Neutrophil (primary cell): ENCODE data around the gene FAM83C.
"Not testable (repeated sequence)": the region's sequence is repeated elsewhere in the genome, so short reads cannot be mapped to it uniquely, and the experiment has no call there.

Experiments
- H3K27ac ChIP-seq: fragments of 200-600 bp; sonication (generic); 2 replicates; pipeline ENCODE4 v1.5.1; 2016; ENCODE audit warnings: mild to moderate bottlenecking, moderate library complexity
- H3K27me3 ChIP-seq: fragments of 200-600 bp; sonication (generic); 2 replicates; pipeline ENCODE4 v1.6.0; 2016; ENCODE audit warnings: mild to moderate bottlenecking
- H3K36me3 ChIP-seq: fragments of 200-600 bp; sonication (generic); 2 replicates; pipeline ENCODE4 v1.5.1; 2017
- H3K4me1 ChIP-seq, 2 experiments: fragments of 200-600 bp in 1 of 2; sonication (generic) in 1 of 2; 1 replicate in 1 of 2; 2 replicates in 1 of 2; pipeline versions ENCODE4 v1.5.1 to v1.6.1; 2013 to 2016; ENCODE audit warnings: low read depth in 1 of 2, low read length in 1 of 2, mild to moderate bottlenecking in 1 of 2, moderate library complexity in 1 of 2; ENCODE audit not compliant: control insufficient read depth in 1 of 2, insufficient read depth in 1 of 2
- H3K4me3 ChIP-seq, 2 experiments: fragments of 200-600 bp in 1 of 2; sonication (generic) in 1 of 2; 1 replicate in 1 of 2; 2 replicates in 1 of 2; pipeline ENCODE4 v1.5.1; 2013 to 2016; ENCODE audit warnings: low read depth in 1 of 2, low read length in 1 of 2, mild to moderate bottlenecking in 1 of 2, moderate library complexity in 1 of 2
- H3K9me3 ChIP-seq: fragments of 200-600 bp; sonication (generic); 2 replicates; pipeline ENCODE4 v1.5.1; 2016
- TF ChIP-seq, protein P1 (sequence below): fragments of 200-600 bp; sonication (generic); IDR thresholded peaks from 2 replicates; pipeline ENCODE4 v1.5.1; 2016; ENCODE audit warnings: antibody characterized with exemption

FAM83C gene

DNA sequence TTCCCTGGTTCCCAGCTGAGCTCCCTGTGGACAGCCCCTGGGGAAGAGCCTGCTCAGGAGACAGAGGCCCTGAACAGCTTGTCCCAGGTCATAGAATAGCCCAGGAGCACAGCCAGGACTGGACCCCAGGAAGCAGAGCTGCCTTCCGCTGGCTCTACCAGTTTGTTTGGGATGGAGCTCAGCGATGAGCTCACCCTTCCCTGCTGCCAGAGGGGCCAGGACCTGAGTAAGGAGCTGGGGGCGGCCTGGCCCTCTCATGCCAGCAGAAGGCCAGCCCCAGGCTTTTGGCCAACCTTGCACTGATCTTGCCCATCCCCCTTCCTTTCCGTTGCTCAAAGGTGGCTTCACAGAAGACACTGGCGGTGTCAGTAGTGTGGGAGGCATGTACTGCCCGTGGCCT lies 31.8 kb downstream of the FAM83C start:
- H3K9me3 ChIP-seq, result no peaks in the 10 kb centered on the region
- H3K4me1 ChIP-seq, result no peaks in the 10 kb centered on the region
- no peaks in the 10 kb centered on the region for H3K27me3 ChIP-seq
- no peak overlapping the region for H3K4me3 ChIP-seq
- no peak overlapping the region for H3K27ac ChIP-seq
- peaks cover 53% of the 10 kb centered on the region for H3K36me3 ChIP-seq
- TF ChIP-seq, protein P1, sequence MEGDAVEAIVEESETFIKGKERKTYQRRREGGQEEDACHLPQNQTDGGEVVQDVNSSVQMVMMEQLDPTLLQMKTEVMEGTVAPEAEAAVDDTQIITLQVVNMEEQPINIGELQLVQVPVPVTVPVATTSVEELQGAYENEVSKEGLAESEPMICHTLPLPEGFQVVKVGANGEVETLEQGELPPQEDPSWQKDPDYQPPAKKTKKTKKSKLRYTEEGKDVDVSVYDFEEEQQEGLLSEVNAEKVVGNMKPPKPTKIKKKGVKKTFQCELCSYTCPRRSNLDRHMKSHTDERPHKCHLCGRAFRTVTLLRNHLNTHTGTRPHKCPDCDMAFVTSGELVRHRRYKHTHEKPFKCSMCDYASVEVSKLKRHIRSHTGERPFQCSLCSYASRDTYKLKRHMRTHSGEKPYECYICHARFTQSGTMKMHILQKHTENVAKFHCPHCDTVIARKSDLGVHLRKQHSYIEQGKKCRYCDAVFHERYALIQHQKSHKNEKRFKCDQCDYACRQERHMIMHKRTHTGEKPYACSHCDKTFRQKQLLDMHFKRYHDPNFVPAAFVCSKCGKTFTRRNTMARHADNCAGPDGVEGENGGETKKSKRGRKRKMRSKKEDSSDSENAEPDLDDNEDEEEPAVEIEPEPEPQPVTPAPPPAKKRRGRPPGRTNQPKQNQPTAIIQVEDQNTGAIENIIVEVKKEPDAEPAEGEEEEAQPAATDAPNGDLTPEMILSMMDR, result no peak

DNA sequence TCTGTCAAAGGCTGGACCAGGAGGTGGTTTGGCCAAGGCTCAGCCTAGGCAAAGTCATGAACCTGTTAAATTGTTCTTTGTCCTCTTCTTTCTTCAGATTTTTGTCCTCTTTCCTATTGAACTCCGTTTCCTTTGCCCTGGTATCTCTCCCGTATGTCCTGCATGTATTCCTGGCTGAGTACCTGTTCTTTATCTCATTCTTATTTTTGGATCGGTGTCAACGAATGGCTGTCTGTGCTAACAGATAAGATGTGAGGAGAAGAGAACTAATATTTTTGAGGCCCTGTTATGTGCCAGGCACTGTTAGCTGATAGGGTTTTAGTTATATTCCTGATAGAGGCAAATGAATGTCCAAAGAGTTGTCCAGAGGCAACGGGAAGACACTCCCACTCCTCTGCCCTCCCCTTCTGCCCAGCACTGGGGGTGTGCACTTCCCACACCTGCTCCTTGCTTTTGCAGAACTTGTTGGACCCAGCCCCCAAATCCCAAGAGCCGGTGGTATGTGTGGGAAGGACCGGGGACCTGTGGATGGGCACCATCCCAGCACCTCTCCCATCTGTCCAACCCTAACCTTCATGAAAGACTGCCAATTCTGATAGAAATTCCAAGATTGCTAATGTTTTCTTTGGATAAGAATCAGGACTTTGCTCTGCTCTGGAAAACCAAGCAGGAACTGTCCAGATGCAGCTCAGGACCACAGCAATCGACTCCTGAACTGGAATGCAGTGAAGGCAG lies 34.9 kb downstream of the FAM83C start:
- Histone ChIP-seq H3K27me3 (no peaks in the 10 kb centered on the region), H3K36me3 (peaks cover 45% of the 10 kb centered on the region), H3K4me3 (no peak overlapping the region), H3K27ac (no peak overlapping the region), H3K4me1 (no peaks in the 10 kb centered on the region), H3K9me3 (no peaks in the 10 kb centered on the region)
- TF ChIP-seq, protein P1, result no peak

DNA sequence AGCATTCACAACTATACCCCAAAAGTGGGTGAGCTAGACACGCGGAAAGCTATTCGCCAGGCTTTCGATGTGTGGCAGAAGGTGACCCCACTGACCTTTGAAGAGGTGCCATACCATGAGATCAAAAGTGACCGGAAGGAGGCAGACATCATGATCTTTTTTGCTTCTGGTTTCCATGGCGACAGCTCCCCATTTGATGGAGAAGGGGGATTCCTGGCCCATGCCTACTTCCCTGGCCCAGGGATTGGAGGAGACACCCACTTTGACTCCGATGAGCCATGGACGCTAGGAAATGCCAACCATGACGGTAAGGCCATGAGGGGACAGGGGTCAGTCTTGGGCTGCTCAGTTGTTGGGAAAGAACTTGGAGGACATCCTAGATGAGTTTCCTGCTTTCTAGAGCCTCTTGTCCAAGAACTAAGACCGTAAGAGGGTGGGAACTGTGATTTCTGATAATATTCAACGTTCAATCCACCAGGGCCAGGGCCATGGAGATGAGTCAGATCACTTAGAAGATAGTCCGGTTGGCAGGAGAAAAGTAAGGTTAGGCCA lies 37.7 kb downstream of the FAM83C start:
- TF ChIP-seq, protein P1, result no peak
- Histone ChIP-seq H3K9me3 (no peaks in the 10 kb centered on the region), H3K4me3 (no peak overlapping the region), H3K27ac (no peak overlapping the region), H3K4me1 (peaks cover 22 to 25% of the 10 kb centered on the region in 2 experiments), H3K36me3 (peaks cover 32% of the 10 kb centered on the region), H3K27me3 (no peaks in the 10 kb centered on the region)

DNA sequence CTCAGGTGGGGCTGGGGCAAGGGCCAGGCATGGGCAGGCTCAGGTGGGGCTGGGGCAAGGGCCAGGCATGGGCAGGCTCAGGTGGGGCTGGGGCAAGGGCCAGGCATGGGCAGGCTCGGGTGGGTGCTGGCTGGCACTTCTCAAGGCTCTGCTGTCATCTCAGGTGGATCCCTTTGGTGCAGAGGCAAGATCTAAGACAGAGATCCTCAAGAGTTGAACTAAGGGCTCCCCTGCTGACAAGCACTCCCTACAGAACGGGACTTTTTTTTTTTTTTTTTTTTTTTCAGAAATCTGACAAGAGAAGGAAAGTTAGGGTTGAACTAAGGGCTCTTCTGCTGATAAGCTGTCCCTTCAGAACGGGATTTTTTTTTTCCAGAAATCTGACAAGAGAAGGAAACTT lies 39.2 kb downstream of the FAM83C start:
- Histone ChIP-seq H3K27me3 (no peaks in the 10 kb centered on the region), H3K4me1 (peaks cover 22 to 25% of the 10 kb centered on the region in 2 experiments), H3K9me3 (no peaks in the 10 kb centered on the region), H3K36me3 (peaks cover 23% of the 10 kb centered on the region), H3K4me3 (no peak overlapping the region), H3K27ac (no peak overlapping the region)
- TF ChIP-seq, protein P1, result no peak

DNA sequence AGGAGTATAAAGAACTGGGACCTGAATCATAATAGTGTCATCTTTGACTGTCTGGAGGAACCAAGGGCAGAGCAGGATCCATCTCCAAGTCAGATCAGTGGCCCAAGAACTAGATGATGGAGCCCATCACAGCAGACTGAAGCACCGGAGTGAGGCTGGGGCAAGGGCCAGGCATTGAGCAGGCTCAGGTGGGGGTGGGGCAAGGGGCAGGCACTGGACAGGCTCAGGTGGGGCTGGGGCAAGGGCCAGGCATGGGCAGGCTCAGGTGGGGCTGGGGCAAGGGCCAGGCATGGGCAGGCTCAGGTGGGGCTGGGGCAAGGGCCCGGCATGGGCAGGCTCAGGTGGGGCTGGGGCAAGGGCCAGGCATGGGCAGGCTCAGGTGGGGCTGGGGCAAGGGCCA lies 39.6 kb downstream of the FAM83C start:
- H3K4me3 ChIP-seq, H3K27me3 ChIP-seq, H3K9me3 ChIP-seq: not testable (repeated sequence)
- H3K27ac ChIP-seq, result peak overlapping the region; percentile 82
- peaks cover 22% of the 10 kb centered on the region for H3K36me3 ChIP-seq
- peaks cover 22 to 25% of the 10 kb centered on the region in 2 experiments for H3K4me1 ChIP-seq

DNA sequence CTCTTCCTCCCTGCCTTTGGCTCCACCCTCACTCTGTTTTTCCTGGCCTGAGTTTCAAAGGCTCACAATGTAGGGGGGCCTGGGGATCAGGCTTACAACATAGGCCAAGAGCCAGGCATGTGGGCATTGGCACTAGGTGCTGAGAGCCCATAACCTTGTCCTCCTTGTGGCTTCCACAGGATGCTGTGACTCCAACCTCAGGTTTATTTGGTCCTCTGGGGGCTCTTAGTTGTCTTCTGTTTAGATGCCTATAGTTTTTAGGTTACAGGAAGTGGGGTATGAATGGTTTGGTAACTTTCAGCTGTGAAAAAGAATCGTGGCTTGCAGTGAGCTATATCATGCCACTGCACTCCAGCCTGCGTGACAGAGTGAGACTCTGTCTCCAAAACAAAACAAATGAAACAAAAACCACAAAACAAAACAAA lies 40.2 kb downstream of the FAM83C start:
- TF ChIP-seq, protein P1, result no peak
- Histone ChIP-seq H3K36me3 (peaks cover 25% of the 10 kb centered on the region), H3K4me3 (no peak overlapping the region), H3K4me1 (peaks cover 22 to 25% of the 10 kb centered on the region in 2 experiments), H3K9me3 (no peaks in the 10 kb centered on the region), H3K27ac (peak overlapping the region; percentile 82), H3K27me3 (no peaks in the 10 kb centered on the region)
